CD1c-positive myeloid dendritic cell (primary cell): ENCODE results near the gene FDCSP.
"Not testable (repeated sequence)": the region's sequence is repeated elsewhere in the genome, so short reads cannot be mapped to it uniquely, and the experiment has no call there.

Experiments
- DNase-seq: peaks from one replicate; pipeline ENCODE4 v3.0.0-alpha.2; 2016; ENCODE audit errors: extremely low spot score

The FDCSP gene

GRCh38 chr4:70239131-70239883 is 13.4 kb downstream of the FDCSP start:
- DNase-seq = no peak

- no peak for DNase-seq
These were observed 14.1 kb downstream of the FDCSP start for GRCh38 chr4:70239884-70240591.

GRCh38 chr4:70242297-70242696 is 16.4 kb downstream of the FDCSP start, which contains the start of gene CSN3:
TSS of gene CSN3 (plus strand) at chr4:70242597. CDS start at chr4:70244820, 2,223 bp downstream.
- DNase-seq = not testable (repeated sequence)

- no peak for DNase-seq
These were observed 17.2 kb downstream of the FDCSP start for GRCh38 chr4:70243091-70243490.

GRCh38 chr4:70251250-70251944 is 25.5 kb downstream of the FDCSP start:
- DNase-seq = no peak

- no peak for DNase-seq
These were observed 26.0 kb downstream of the FDCSP start for GRCh38 chr4:70251945-70252277.

- DNase-seq = no peak
These were observed 43.8 kb downstream of the FDCSP start for GRCh38 chr4:70269674-70270073.

GRCh38 chr4:70277121-70277520 is 51.2 kb downstream of the FDCSP start:
- DNase-seq = no peak

- DNase-seq = no peak
These were observed 54.6 kb downstream of the FDCSP start for GRCh38 chr4:70280567-70280966.
